RKO (cell line): Measurements from ENCODE around the gene ARHGEF7.
"Not testable (repeated sequence)": the region's sequence is repeated elsewhere in the genome, so short reads cannot be mapped to it uniquely, and the experiment has no call there.

Experiments
- DNase-seq: peaks from one replicate; pipeline ENCODE4 v3.0.0-alpha.2; 2016; ENCODE audit warnings: low spot score

ARHGEF7 gene

DNA sequence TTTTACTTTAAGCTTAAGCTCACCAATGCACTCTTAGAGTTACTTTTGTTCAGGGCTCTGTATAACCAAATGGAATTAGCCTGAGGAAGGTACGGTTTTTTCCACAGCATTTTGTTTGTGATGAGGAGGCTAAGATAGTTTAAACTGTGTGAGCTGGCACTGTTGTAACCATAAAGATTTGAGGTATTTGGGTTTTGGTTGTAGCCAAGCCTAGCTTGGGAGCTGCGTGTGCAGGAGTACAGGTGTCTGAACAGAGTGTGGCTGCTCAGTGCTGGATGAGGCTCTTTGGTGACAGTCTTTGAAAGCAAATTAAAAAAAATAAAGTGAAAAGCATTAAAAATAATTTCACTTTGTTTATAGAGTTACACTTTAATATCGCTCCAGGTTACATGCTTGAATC lies 56.0 kb downstream of the ARHGEF7 start:
- no peak for DNase-seq

DNA sequence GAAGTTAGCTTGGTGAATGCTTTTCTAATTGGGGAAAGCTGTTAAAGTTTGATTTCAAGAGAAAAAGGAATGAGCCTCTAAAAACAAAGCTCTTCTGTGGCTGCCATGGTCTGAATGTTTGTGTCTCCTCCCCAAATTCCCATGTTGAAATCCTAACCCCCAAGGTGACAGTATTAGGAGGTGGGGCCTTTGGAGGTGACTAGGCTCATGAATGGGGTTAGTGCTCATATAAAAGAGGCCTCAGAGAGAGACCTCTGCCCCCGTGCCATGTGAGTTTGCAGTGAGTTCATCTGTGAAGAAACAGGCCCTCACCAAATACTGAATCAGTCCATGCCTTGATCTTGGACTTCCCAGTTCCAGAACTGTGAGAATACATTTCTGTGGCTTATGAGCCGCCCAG lies 56.5 kb downstream of the ARHGEF7 start:
- DNase-seq = no peak

DNA sequence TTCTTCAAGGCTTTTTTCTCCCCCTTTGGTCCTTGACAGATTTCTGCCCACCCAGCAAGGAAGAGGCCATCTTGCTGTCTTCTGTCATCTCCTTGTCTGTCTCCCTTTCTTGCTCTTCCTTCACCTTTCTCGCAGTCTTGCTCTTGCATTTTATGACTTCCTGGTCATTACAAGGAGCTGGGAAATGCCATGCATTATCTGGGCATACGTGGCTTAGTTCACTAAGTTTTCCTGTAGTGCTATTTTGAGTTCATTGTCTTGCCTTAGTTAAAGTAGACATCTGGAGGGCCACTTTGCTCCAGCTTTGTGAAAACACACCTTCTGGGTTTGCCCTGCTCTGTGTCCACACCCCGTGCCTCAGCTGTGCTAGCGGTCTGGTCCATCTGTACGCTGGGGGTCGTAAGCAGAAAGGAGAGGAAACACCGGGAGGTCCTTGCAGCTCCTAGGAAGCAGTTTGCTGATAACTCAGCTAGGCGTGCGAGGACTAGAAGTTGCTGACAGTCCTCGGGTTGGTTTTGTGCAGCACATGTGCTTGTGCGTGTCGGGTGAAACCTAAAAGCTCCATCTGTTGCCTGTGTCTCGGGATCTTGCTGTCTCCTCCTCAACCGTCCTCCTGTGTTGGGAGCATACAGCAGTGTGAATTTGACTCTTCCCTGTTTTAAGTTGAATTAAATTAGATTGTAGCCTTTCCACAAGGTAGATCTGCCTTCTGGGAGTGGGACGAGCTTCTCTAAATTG lies 59.4 kb downstream of the ARHGEF7 start:
- DNase-seq = no peak

DNA sequence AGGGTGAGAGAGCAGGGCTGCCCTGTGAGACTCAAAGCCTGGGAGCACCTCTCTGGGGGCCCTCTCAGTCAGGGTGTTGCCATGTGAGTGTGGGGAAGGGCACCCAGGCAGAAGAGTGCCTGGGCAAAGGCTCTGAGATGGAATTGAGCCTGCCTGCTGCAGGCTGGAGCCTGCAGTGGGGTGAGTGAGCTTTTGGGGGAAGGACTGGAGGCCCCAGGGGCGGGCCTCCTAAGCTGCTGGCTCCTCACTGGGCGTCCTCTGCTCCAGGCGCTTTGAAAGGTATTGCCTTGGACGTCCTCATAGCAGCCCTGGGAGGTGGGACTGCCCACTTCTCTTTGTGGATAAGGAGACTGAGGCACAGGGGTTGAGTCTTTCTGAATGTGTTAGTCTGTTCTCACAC lies 60.3 kb downstream of the ARHGEF7 start:
- DNase-seq = no peak

DNA sequence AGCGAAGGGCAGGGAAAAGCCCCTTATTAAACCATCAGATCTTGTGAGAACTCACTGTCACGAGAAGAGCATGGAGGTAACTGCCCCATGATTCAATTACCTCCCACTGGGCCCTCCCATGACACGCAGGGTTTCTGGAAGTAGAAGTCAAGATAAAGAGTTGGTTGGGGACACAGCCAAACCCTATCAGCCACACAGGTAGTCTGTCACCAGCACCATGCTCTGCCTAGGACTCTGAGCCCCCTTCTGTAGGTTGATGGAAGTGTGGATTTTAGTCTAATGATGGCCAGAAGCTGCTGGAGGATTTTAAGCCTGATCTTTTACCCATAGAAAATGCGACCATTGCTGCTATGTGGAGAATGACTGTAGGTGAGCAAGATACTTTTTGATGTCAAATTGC lies 60.8 kb downstream of the ARHGEF7 start:
- DNase-seq = no peak

DNA sequence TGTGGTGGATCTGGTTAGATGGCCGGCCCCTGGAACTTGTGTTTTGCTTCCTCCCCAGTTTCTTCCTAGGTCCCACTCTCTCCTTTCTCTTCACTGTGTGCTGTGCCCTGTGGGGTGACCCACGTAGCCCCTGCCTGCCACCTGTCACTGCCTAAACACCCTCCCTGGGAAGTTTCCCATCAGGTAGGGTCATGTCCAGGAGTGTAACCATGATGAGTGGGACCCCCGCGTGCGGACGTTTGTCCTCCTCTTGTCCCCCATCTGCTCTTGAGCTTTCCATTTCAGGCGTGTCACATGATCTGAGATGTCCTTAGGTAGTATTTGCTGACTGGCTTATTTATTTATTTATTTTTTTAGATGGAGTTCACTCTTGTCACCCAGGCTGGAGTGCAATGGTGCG lies 61.3 kb downstream of the ARHGEF7 start:
- DNase-seq = no peak

DNA sequence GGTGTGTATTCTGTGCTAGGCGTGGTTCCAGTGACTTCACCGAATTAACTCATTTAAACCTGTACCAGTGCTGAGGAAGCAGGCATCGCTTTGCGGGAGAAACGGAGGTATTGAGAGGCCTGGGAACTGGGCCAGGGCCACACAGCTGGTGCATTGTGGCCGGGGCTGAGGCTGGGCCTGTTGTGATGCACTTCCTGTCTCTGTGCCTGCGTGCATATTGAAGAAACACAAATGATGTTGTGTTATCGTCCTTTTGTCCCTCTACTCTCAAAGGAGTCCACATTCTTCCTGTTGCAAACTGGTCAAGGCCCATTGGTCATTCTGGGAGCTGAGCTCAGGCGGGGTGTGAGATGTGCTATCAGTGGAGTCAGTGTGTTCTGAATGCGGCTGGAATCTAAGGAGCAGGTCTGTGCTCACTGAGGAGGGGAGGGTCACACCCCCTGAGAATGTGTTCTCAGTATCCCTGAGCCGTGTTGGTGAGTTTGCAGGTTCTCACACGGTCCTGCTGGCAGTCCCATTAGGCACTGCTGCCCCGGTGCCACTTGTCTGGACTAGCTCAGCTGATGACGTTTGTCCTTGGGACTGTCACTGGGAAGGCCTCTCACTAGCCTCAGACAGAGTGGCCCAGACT lies 62.1 kb downstream of the ARHGEF7 start:
- no peak for DNase-seq

DNA sequence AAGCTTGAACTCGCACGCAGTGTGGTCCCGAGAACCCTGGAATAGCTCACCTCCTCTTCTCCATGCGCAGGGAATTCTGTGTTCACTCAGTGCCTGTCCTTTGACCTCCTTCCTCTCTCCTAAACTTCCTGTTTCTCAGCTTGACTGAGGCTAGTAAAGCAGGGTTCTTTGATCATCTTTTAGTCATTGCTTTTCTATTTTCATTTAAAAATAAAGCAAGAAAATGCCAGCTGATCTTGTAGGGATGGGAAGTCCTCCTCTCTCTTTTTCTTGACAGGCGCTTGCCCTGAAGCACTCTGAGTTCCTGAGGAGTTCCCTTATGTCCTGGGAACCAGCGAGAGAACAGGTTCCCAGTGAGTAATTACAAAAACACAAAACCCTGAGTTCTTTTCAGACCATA lies 62.8 kb downstream of the ARHGEF7 start:
- DNase-seq = no peak

DNA sequence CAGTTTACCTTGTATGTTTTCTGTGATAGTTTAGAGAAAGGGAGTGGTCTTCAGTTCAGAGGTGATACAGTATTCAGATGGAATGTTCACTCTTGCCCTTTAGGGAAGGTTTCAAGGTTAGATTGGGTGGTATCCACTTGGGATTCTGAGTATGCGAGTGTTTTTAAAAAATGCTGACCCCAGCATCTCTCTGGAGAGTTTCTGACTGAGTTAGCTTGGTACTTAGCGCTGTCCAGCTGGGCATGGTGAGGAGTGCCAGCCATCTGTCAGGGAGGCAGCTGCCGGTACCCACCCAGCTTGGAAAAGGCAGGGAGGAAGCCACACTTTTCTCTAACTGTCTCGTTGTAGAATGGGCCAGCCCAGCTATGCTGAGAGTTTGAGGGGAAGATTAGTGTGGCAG lies 63.3 kb downstream of the ARHGEF7 start:
- no peak for DNase-seq

DNA sequence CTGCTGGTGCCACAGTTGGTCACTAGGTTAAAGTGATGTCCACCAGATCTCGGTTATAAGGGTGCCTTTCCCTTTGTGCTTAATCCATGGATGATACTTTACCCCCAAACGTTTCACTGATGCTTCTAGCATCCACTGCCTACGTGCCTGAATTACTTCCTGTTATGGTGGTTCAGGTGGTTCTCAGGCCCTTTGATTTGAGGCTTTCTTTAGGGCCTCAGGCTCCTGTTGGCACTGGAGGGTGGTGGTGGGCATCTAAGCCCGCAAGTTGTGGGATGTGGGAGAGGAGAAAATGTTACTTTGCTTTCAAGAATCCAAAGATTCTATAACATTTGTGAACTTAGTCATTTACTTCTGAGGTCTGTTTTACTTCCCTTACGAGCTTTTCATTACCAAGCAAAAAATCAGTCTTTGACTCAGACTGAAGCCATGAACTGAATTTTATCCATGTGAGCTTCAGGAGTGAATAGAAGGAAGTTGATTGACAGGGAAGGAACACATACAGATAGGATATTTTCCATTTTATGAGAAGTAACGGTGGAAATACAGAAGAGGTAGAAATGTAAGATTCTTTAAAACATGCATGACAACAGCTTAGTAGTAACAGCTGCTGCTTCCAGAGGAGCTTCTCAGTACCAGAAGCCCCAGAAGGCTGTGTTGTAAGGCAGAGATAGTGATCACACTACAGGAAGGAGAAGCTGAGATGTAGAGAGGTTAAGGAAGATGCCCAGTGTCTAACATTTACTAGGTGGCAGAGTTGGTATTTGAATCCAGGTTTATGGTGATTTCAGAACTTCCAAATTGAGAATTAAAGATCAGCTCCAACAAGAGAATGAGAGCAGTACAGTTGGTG lies 65.0 kb downstream of the ARHGEF7 start:
- no peak for DNase-seq

DNA sequence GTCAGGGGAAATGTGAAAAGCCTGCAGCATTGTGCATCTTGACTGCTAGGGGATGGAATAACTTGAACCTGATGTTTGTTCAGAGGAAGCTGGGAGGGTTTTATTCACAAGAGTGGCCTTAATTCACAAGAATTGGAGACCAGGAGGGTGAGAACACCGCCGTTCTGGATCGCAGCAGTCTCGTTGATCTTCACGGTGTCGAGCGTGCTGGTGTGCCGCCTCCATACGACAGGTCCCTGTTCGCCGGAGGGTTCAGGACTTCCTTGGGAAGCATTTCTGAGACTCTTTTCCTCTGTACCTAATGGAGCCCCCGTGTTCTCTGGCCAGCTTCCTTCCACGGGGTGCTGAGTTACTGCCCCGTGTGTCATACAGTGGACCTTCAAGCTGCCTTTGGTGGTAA lies 66.9 kb downstream of the ARHGEF7 start:
- DNase-seq = no peak

DNA sequence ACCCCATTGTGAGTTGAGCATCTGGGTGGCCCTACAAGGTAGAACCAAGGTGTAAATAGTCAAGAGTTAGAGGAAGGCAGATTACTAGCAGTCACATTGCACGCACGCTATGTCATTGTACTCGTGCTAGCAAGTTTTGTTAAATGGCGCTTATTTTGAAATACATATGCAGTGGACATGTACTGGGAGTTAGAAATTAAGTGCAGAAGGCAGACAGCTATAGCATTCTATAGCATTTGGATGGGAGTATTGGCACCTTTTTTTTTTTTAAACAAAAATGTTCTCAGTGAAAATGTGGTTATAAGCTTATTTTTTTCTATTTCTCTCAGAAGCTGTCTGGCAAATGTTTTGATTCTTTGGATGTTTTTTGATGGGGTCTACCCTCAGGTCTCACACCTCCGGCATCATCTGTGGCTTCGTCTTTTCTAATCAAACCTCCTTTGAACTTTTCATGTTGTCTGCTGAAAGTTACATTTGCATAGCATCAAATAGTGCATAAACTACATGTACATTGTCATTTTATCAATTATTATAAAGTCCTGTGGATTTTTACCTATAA lies 68.1 kb downstream of the ARHGEF7 start:
- DNase-seq = no peak

DNA sequence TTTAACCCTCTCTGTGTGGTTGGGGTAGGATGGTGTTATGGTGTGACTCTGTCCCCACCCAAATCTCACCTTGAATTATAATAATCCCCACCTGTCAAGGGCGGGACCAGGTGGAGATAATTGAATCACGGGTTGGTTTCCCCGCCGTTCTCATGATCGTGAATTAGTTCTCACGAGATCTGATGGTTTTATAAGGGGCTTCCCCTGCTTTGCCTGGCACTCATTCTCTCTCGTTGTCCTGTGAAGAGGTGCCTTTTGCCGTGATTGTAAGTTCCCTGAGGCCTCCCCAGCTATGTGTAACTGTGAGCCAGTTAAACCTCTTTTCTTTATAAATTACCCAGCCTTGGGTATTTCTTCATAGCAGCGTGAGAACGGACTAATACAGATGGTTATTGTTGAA lies 68.8 kb downstream of the ARHGEF7 start:
- no peak for DNase-seq

DNA sequence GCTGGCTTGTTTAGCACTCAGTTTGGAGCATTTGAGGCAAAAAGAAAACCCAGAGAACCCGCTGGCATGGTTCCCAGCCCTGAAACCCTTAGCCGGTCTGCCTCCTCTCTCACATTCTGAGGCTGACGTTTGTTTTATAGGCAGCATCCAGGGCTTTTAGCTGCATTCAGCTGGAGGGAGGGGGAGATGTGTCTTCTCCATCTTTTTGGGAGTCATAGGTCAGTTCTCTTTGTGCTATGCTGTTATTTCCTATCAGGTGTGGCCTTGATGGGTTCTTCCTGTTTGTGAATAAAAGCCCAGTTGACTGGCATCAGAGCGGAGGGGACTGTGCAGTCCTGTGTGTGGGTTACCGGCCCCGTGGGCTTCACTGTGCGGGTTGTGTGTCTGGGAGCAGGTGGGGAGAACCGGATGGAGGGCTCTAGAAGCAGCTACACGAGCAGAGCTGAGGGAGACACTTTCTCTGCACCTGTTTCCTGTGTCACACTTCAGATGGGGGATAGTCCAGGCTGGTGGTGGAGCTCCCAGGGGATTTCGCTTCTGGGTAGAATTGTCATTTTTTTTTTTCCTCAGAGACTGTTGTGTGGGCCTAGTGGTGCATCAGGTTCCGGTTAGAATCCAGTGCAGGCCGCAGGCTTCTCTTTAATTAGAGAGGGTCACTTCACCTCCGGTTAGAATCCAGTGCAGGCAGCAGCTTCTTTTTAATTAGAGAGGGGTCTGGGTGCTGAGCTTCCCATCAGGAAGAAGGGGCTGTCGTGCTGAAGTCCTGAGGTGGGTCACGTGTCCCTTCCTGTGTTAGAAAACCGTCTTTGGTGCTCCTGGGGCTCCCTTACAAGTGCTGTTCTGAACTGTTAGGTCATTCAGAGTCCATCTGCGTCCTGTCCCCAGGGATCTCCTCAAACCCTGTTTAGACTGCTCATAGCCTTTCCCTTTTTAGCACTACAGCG lies 69.6 kb downstream of the ARHGEF7 start:
- DNase-seq = no peak

DNA sequence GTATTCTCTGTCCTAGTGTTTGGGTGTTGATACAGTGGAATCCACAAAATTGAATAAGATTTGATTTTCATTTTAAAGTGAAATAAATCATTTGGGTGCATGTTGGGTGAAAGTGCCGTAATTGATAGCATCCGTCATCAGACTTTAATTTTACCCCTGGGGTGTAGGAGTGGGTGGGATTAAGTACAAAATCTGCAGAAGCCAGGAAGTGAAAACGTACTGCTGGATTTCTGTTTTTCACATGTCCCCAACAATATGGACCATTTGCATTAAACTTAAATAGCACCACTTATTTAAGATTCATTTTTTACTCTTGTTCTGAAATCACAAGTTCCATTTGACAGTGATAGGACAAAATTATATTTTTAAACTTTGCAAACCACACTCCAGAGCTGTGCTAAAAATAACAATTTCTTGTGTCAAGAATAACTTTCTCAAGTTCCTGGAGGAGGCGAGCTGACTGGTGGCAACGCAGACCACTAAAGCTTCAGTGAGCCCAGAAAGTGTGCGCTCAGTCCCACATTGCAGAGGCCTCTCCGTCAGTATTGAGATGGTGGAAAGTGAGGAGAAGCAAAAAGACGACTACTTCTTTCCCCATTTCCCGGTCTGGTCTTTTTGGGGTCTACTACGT lies 71.3 kb downstream of the ARHGEF7 start:
- no peak for DNase-seq

DNA sequence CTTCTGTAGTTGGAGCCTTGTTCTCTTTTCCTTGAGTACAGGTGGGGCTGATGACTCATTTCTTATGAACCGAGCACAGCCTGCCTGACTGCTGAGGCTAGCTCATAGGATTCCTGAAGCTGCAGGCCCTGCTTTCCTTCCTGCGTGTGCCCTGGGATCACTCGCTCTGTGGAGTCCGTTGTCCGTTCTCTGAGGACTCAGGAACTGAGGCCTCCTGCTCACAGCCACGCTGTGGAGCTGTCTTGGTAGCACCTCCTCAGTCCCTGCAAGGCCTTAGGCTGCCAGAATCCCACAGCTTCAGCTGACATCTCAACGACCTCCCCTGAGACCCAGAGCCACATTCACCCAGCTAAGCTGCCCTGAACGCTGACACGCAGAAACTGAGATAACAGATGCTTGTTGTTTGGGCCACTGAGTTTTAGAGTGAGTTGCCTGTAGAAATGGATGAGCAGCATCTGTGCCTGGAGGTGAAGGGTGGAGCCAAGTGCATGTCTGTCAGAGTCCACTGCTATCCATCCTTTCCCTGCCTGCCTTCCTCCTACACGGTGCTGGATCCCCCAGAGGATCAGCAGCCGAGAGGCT lies 72.9 kb downstream of the ARHGEF7 start:
- DNase-seq = no peak

DNA sequence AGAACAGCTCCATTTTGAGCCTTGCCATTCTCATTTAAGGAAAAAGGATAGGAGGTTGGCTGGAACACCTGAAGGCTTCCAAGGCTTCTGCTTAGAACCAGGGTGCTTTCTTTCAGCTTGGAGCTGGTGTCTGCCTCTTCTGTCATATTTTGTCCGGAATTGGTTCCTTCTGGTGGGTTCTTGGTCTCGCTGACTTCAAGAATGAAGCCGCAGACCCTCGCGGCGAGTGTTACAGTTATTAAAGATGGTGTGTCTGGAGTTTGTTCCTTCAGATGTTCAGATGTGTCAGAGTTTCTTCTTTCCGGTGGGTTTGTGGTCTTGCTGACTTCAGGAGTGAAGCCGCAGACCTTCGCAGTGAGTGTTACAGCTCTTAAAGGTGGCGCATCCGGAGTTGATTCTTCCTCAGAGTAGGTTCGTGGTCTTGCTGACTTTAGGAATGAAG lies 74.0 kb downstream of the ARHGEF7 start:
- not testable (repeated sequence) for DNase-seq

DNA sequence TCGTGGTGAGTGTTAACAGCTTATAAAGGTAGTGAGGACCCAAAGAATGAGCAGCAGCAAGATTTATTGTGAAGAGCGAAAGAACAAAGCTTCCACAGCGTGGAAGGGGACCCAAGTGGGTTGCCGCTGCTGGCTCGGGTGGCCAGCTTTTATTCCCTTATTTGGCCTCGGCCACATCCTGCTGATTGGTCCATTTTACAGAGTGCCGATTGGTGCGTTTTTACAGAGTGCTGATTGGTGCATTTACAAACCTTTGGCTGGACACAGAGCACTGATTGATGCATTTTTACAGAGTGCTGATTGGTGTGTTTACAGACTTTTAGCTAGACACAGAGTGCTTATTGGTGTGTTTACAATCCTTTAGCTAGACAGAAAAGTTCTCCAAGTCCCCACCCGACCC lies 74.4 kb downstream of the ARHGEF7 start:
- not testable (repeated sequence) for DNase-seq

DNA sequence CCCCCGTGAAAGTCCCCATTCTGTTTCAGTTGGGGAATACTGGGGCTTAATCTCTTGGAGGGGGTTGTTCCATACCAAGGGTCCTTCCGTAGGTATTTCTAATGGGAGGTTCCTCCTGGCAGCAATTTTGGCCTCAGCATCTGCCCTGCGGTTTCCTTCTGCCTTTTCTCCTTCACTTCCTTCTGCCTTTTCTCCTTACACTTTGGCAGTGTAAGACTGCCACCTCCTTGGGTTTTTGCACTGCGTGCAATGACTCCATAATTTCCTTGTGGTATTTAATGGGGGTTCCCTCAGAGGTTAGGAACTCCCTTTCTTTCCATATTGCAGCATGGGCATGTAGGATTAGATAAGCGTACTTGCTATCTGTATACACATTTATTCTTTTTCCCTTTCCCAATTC lies 78.1 kb downstream of the ARHGEF7 start:
- not testable (repeated sequence) for DNase-seq

DNA sequence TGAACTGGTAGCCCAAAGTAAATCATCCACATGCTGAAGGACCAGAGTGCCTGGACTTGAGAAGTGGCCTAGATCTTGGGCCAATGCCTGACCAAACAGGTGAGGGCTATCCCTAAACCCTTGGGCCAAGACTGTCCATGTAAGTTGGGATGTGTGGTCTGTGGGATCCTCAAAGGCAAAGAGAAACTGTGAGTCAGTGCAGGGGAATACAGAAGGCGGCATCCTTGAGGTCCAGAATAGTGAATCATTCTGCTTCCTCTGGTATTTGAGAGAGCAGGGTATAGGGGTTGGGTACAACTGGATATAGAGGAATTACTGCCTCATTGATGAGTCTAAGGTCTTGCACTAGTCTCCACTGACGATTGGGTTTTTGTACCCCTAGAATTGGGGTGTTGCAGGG lies 79.5 kb downstream of the ARHGEF7 start:
- DNase-seq = peak; percentile 43
